Calu3 (cell line): ENCODE measurements around the gene DYSF. TPM values are rescaled to one million over a fixed set of nuclear protein-coding genes. Genes with fewer than 3 reads are reported as not detected.

Experiments used
- BruUV-seq: library from RNA; stranded (reverse); fragments of 400-500 nt; replicated peaks from 2 replicates; lab custom pipeline; 2021; lab: Mats Ljungman, UMichigan
- CTCF ChIA-PET: fragments of 300-600 bp; sonication (Branson Sonifier 250); formaldehyde crosslinking; loops from one replicate; lab custom pipeline; 2022; ENCODE audit warnings: antibody characterized with exemption; lab: Charles Lee
- DNase-seq: peaks from one replicate; pipeline ENCODE4 v3.0.0; 2022
- H3K27ac Mint-ChIP-seq: one replicate; pipeline ENCODE4 v1.8.0; 2022; ENCODE audit warnings: mixed read lengths; ENCODE audit not compliant: unreplicated experiment
- H3K27me3 Mint-ChIP-seq: one replicate; pipeline ENCODE4 v1.8.0; 2022; ENCODE audit warnings: mixed read lengths; ENCODE audit not compliant: unreplicated experiment
- H3K36me3 Mint-ChIP-seq: one replicate; pipeline ENCODE4 v1.8.0; 2022; ENCODE audit warnings: mild to moderate bottlenecking, moderate library complexity, mixed read lengths; ENCODE audit not compliant: insufficient read depth, unreplicated experiment
- H3K4me1 Mint-ChIP-seq: one replicate; pipeline ENCODE4 v1.8.0; 2022; ENCODE audit warnings: mild to moderate bottlenecking, low read depth, mixed read lengths; ENCODE audit not compliant: unreplicated experiment
- H3K4me3 Mint-ChIP-seq: one replicate; pipeline ENCODE4 v1.8.0; 2022; ENCODE audit warnings: mild to moderate bottlenecking, low read depth, moderate library complexity, mixed read lengths; ENCODE audit not compliant: unreplicated experiment
- H3K9me3 Mint-ChIP-seq: one replicate; pipeline ENCODE4 v1.8.0; 2022; ENCODE audit warnings: low read depth, mixed read lengths; ENCODE audit not compliant: unreplicated experiment
- intact Hi-C: fragments of 100-400 bp; cut with micrococcal nuclease; formaldehyde crosslinking; loops from one replicate; pipeline ENCODE4 v1.10.0; 2022; ENCODE audit not compliant: unreplicated experiment
- total RNA-seq: library from RNA; stranded (reverse); gene quantifications from 2 replicates; pipeline ENCODE4 v1.2.3, GENCODE V29; 2022
- TF ChIP-seq, protein P1 (sequence below): fragments of 200-600 bp; IDR thresholded peaks from one replicate; pipeline ENCODE4 v1.8.0; 2022; ENCODE audit warnings: antibody characterized with exemption; ENCODE audit not compliant: unreplicated experiment

The DYSF gene
- total RNA-seq, 1 experiment from 2014 or later = 3.2 TPM

DNA sequence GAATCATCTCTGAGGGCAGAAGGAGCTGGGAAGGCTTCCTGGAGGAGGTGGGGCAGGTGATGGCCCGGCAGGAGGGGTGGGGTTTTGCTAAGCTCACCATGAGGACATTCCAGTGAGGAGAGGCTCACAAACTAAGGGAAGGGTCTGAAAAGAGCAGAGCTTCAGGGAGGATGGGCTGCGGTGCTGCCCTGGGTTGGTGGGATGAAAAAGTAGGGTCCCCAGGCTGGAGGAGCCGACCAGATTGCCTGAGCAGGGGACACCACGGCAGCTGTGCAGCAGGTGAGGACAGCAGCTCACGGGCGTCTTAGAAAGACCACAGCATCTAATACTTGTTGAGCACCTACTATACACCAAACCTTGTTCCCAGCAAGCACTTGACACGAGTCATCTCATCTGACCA, 82.2 kb downstream of the DYSF start:
- CTCF ChIA-PET = no interaction called here
- no peak for DNase-seq
- intact Hi-C loops = no loop called here
- Mint-ChIP-seq H3K4me1 (no peaks in the 10 kb centered on the region), H3K4me3 (no peak overlapping the region), H3K36me3 (no peaks in the 10 kb centered on the region), H3K9me3 (no peaks in the 10 kb centered on the region), H3K27me3 (peaks cover 13% of the 10 kb centered on the region), H3K27ac (no peak overlapping the region)
- TF ChIP-seq, protein P1, sequence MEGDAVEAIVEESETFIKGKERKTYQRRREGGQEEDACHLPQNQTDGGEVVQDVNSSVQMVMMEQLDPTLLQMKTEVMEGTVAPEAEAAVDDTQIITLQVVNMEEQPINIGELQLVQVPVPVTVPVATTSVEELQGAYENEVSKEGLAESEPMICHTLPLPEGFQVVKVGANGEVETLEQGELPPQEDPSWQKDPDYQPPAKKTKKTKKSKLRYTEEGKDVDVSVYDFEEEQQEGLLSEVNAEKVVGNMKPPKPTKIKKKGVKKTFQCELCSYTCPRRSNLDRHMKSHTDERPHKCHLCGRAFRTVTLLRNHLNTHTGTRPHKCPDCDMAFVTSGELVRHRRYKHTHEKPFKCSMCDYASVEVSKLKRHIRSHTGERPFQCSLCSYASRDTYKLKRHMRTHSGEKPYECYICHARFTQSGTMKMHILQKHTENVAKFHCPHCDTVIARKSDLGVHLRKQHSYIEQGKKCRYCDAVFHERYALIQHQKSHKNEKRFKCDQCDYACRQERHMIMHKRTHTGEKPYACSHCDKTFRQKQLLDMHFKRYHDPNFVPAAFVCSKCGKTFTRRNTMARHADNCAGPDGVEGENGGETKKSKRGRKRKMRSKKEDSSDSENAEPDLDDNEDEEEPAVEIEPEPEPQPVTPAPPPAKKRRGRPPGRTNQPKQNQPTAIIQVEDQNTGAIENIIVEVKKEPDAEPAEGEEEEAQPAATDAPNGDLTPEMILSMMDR = no peak
- no TSS peak for BruUV-seq

DNA sequence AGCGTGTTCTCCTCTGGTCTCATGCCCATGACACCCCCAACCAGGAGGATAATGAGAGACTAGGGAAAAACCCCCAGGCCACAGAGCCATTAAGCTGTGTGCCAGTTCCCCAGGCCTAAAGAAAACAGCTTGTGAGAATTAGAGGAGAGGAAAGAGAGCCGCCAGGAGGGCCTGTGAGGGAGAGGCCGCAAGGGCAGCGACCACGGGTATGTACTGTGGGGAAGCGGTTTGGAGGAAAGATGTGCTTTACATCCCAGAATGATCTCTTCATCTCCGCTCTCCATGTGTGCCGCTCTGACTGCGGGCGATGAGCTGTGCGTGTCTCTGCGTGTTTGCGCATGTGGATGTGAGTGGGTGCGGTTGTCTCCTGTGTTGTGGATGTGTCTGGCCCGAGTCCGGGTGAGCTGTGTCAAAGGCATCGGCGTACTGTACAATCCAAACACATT, 82.9 kb downstream of the DYSF start:
- Mint-ChIP-seq H3K4me3 (no peak overlapping the region), H3K27me3 (peaks cover 13% of the 10 kb centered on the region), H3K27ac (no peak overlapping the region), H3K4me1 (no peaks in the 10 kb centered on the region), H3K9me3 (no peaks in the 10 kb centered on the region), H3K36me3 (no peaks in the 10 kb centered on the region)
- CTCF ChIA-PET = no interaction called here
- TF ChIP-seq, protein P1 = no peak
- DNase-seq = no peak
- BruUV-seq = no TSS peak
- intact Hi-C loops = no loop called here

DNA sequence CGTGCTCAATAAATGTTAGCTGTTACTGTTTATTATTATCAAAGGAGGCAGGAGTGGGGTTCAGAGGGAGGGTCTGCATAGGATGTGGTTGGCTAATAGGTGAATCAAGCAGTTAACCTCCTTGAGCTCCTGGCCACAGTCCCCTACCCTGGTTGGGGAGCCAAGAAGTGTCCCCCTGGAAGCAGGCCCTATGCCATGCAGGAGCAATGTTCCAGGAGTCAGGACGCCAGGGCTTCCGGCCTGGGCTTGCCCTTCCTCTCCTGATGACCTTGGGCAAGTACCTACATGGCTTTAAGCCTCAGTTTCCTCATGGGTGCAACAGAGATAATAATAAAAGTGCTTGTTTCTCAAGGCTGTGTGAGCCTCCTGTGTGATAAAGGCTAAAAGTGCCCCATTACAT, 84.9 kb downstream of the DYSF start:
- H3K27ac Mint-ChIP-seq = no peak overlapping the region
- H3K4me1 Mint-ChIP-seq = no peaks in the 10 kb centered on the region
- peaks cover 13% of the 10 kb centered on the region for H3K27me3 Mint-ChIP-seq
- no TSS peak for BruUV-seq
- DNase-seq = no peak
- no peaks in the 10 kb centered on the region for H3K9me3 Mint-ChIP-seq
- H3K36me3 Mint-ChIP-seq = no peaks in the 10 kb centered on the region
- intact Hi-C loops = no loop called here
- TF ChIP-seq, protein P1 = no peak
- no peak overlapping the region for H3K4me3 Mint-ChIP-seq
- CTCF ChIA-PET = no interaction called here

DNA sequence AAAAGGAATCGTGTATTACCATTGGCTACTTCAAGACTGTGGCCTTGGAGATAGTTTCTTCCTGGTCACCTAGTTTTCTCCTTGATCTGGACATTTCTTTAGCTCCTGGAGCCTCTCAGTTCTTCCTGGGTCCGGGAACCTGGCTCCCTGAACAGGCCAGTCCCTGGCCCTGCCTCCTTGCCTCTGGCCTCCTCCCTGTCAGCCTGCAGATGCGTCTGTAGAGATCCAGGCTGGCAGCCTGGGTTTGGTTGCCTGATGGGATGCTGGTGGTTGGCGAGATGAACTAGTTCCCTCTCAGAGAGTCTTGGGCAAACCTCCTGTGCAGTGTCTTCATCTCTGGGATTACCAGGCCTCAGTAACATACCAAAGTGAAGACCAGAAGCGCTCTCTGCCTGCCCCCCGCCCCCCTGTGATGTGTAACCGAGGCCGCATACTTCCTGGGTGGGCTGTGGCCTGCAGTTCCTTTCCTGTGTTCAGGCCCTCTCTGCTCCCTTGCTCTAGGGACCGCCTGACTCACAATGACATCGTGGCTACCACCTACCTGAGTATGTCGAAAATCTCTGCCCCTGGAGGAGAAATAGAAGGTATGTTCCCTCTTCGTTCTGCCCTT, 85.4 kb downstream of the DYSF start:
- H3K4me1 Mint-ChIP-seq = no peaks in the 10 kb centered on the region
- no peak overlapping the region for H3K4me3 Mint-ChIP-seq
- no peak overlapping the region for H3K27ac Mint-ChIP-seq
- H3K9me3 Mint-ChIP-seq = no peaks in the 10 kb centered on the region
- no peak for DNase-seq
- intact Hi-C loops = no loop called here
- H3K36me3 Mint-ChIP-seq = no peaks in the 10 kb centered on the region
- peaks cover 13% of the 10 kb centered on the region for H3K27me3 Mint-ChIP-seq
- BruUV-seq = no TSS peak
- TF ChIP-seq, protein P1 = no peak
- CTCF ChIA-PET = no interaction called here
